GM15510 (cell line): ENCODE data around the gene TINAG.

Experiments used
- POLR2A ChIP-seq: IDR thresholded peaks from 3 replicates; pipeline ENCODE4 v1.6.1; 2011; ENCODE audit warnings: borderline replicate concordance; ENCODE audit not compliant: insufficient read length; ENCODE audit errors: extremely low read depth

Gene TINAG

DNA sequence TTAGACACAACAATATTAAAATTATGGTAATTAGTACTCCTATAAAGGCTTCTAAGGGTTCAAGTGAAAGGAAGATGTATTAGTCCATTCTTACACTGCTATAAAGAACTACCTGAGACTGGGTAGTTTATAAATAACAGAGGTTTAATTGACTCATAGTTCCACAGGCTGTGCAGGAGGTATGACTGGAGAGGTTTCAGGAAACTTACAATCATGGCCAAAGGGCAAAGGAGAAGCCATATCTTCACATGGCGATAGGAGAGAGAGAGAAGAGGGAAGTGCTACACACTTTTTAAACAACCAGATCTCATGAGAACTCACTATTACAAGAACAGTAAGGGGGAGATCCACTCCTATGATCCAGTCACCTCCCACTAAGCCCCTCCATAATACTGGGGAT, 52.9 kb downstream of the TINAG start:
- TF ChIP-seq POLR2A = no peak

DNA sequence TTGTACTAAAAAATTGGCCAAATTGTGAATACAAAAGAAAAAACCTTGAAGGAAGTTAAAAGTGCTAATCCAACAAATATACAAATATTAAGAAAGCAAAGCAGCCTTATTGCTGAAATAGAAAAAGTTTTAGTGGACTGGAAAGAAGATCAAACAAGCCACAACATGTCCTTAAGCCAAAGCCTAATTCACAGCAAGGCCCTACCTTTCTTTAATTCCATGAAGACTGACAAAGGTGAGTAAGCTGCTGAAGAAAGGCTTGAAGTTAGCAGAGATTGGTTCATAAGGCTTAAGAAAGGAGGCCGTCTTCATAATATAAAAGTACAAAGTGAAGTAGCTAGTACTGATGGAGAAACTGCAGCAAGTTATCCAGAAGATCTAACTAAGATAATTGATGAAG, 53.5 kb downstream of the TINAG start:
- TF ChIP-seq POLR2A = no peak

DNA sequence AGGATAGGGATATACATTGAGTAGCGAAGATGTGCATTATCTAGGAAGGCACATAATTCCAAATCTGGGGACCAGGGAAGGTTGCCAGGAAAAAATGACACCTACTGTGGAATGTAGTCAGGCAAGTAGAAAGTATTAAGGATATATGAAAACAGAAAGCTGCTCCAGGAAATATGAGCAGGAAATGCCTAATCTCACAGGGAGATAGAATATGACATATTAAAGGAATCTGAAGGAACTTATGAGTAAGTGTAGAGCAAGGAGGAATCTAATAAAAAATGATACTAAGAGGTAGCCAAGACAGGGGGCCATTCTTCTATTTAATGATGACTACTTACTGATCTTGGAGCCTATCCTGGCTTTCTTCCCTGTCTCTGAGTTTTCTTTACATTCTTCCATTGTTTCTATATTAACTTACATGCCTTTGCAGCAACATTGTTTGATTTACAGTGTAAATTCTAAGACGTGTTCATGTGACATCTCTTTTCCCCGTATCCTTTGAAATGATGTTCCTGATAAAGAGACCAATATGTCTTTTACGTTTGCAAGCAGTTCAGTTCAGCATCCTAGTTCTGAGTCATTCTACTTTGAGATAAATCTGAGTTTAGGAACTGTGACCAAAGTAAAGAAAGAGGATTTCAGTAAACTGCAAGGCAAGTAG, 58.6 kb downstream of the TINAG start:
- TF ChIP-seq POLR2A = no peak

DNA sequence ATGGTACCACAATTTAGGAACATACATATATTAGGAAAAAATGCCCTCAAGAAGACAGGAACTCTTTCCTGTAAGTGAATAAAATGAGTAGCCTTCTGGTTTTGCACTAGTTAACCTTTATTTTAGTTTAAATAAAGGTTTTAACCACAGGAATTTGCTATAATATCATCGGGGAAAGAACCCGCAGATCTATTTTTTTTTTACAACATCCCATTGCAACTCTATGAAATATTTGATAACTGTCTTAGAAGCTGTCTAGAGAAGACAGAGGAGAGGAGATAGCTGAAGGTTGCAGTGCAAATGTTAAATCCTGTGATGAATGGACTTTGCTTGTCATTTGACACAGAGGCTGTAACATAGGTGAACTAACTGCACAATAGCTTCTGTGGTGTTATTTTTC, 69.5 kb downstream of the TINAG start:
- TF ChIP-seq POLR2A = no peak

DNA sequence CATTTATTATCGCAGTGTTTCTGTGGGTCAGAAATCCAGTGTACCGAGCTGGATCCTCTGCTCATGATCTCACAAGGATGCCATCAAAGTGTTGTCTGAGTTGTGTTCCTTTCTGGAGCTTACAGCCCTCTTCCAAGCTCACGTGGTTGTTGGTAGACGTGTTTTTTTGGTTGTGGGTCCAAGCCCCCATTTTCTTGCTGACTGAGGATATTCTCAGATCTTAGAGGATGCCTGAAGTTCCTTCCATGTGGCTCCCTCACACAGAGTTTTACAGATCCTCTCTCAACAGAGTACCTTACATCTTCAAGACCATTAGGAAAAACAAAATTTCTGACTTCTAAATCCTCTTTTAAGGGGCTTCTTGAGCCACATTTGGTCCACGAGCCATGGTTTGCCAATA, 78.1 kb downstream of the TINAG start:
- no peak for TF ChIP-seq POLR2A

DNA sequence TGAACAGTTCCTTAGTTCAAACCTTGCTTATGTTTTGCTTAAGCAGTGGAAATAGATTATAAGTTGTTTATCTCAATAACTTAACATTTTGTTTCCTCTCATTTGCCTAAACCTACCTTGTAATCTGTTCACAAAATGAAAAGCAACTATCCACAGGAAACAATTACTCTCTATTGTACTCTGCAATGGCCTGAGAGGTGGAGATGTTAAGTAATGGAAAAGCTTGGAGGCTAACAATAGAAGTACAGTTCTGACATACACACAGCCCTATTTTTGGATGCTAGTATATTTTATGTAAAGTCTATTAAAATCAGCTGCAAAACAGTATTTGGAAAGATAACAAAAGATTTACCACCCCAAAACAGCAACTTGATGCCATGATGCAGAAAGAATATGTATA, 82.1 kb downstream of the TINAG start:
- no peak for TF ChIP-seq POLR2A

DNA sequence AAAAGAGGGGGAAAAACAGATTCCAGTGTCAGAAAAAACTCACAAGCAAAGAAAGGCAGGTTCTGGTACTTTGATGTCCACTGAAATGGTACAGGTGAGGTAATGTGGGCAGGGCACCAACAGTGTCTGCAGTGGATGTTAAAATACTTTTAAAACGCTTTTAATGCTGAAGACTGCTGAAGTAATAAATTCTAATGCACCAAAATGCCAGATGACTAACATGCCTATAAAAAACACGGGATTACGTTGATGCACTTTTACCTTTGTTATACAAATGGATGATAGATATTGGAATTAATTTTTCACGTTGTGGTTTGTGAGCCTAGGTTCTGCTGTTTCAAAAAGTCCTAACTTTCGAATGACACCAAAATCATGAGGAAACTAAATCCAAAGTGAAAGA, 83.3 kb downstream of the TINAG start:
- TF ChIP-seq POLR2A = no peak

DNA sequence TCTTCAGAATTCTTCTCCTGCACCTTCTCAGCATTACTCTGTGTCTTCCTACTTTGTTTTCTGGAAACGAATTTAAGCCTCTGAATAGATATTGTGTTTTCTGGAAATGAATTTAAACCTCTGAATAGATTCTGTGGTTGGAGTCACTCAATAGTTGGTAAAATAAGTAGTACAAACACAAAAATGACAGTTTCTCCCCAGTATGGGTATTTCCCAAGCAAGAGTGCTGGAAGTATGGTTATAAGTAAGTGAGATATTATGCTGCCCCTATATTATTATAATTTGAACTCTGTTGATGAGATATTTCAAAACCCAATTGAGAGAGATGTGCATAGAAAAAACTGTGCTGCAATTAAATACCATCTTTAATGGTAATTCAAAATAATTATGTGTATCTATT, 94.9 kb downstream of the TINAG start:
- no peak for TF ChIP-seq POLR2A

DNA sequence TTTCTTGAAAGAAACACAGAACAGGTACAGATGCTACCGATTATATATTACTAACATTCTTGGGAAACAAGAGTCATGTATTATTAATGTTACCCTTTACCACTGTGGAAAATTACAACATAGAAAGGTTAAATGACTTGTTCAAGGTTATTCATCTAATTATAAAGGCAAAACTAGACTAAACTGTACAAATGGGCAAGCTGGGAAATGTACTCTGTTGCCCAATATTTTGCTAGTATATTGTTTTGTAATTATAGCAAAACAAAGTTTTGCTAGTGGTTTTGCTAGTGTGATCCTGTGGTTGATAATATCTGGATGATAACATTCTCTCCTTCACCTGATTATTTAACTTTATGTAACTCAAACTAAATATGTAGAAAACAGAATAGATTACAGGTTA, 96.5 kb downstream of the TINAG start:
- TF ChIP-seq POLR2A = no peak

DNA sequence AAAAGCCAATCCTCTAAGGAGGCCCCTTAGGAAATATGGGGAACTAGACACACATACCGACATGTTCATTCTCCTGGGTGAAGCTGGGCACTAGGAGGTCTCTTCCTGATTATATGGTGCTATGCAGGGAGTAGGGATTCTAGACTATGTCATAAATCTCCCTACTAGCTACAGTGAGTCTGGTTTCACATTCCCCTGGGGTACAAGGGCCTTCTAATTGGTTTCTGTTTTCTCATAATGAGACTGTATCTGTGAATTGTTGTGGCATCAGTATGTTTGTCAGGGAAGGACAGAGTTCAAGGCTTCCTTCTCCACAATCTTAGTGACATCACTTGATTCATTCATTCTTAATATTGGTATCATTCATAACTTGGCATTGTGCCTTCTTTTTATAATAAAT, 103.5 kb downstream of the TINAG start:
- no peak for TF ChIP-seq POLR2A

DNA sequence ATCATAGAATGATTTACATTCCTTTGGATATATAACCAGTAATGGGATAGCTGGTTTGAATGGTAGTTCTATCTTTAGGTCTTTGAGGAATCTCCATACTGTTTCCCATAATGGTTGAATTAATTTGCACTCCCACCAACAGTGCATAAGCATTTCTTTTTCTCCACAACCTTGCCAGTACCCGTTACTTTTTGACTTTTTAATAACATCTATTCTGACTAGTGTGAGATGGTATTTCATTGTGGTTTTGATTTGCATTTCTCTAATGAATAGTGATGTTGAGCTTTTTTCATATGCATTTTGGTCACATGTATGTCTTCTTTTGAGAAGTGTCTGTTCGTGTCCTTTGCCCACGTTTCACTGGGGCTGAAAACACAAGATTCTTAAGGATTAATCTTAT, 107.3 kb downstream of the TINAG start:
- TF ChIP-seq POLR2A = no peak

DNA sequence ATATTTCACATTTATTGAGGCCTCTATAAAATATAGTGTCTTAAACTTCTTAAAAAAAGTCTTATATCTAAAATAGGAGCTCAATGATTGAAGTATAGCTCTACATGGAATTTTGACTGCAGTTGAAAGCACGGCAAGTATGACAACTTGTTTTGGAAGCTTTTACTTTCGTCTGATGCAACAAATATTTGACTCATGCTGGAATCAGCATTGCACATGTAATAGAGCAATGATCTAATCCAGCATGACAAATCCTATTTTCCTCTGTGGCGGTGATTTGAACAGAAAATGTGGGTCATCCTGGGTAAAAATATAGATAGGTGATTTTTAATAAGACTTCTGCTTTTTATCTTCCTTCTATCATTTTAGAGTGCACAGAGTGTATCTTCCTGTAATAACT, 111.6 kb downstream of the TINAG start:
- no peak for TF ChIP-seq POLR2A

DNA sequence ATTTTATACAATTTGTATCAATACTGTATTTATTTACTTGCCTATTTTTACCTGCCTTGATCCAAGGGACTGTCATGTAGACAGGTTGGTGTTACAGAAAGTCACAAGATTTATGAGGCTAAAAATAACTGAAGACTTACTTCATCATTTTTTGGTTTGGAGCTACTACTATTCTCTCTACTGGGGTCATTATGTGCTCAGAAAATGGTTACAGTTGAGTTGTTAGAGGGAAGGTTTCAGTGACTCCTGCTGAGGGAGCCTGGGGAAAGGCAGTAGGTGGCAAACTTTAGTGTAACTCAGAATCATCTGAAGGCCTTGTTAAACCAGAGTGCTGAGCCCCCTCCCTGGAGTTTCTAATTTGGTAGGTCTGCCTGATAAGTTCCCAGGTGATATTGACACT, 118.8 kb downstream of the TINAG start:
- TF ChIP-seq POLR2A = no peak

DNA sequence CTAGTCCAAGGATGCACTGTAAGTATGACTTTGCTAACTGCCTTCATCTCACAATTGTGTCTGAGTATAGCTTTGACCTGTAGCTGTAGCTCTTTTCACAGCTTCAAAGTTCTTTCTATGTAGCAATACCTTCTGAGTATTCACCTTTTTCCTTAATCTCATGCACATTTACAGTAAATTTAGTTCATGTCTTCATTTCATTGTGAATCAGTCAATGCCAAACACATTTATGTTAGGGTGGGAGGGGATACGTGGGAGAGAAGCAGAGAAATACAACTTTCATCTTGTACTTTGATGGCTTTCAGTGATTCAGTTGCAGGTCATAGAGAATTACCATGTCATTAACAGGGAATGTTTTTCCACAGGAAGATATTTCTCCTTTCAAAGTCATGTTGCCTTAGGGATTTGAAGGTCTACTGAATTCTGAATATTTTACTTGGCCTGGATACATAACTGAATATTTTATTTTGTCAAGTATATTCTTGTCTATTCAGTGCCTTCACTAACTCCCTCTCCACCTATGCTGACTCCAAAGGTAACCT, 119.2 kb downstream of the TINAG start:
- TF ChIP-seq POLR2A = no peak

DNA sequence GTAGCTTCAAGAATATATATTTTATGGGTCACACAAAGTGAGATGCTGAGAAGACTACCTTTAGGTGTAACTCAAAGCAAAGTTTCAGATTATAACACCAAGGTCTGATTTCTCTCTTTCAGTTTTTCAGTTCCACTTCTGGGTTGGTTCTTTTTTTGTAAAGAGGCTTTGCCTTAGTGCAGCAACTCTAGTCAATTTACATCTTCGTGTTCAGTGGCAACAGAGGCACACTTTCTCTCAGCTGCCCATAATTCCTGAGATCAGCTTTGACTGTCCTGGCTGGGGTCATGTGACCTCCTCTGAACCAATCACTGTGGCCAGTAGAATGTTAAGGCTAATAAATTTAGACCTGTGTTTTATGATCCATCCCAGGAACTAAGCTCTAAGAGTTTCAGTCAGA, 120.2 kb downstream of the TINAG start:
- TF ChIP-seq POLR2A = no peak

DNA sequence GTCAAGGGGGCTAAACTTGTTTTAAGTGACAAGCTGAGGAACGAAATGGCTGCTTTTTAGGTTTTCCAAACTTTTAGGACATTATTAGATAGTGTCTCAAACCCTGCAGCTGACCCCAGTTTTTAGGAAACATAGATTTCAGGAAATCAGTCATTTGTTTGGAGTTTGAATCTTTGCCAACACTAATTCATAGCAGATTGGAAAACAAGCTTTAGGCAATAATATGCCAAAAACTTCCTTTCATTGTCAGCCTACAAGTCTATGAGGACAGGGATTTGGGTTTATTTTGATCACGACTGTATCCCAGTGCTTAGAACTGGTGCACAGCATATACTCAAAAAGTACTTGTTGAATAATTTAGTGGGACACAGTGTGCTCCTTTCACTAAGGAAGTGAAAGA, 123.2 kb downstream of the TINAG start:
- no peak for TF ChIP-seq POLR2A
